Effector CD8-positive, alpha-beta T cell (primary cell): ENCODE results near the gene ATP8B3.

ENCODE experiments used
- DNase-seq: peaks from one replicate; lab custom pipeline; 2025; lab: John Stamatoyannopoulos, UW

Gene ATP8B3

GRCh38 chr19:1851654-1852580, 39.8 kb upstream of the ATP8B3 start:
- DNase-seq: peak; percentile 76

GRCh38 chr19:1850809-1851653, 39.0 kb upstream of the ATP8B3 start:
- no peak for DNase-seq

GRCh38 chr19:1849886-1850398, 37.9 kb upstream of the ATP8B3 start:
- no peak for DNase-seq

- no peak for DNase-seq
These were observed 37.0 kb upstream of the ATP8B3 start for GRCh38 chr19:1849132-1849474.

GRCh38 chr19:1848399-1849131, 36.5 kb upstream of the ATP8B3 start, which contains the start of gene REXO1:
Gene REXO1 (minus strand): TSS chr19:1848483. CDS start chr19:1848358, 125 bp downstream.
- DNase-seq: peak; percentile 99

- no peak for DNase-seq
These were observed 35.8 kb upstream of the ATP8B3 start for GRCh38 chr19:1847684-1848398.

GRCh38 chr19:1847348-1847683, 35.2 kb upstream of the ATP8B3 start:
- DNase-seq: no peak

- DNase-seq: no peak
These were observed 34.6 kb upstream of the ATP8B3 start for GRCh38 chr19:1846517-1847204.

GRCh38 chr19:1845642-1846041, 33.6 kb upstream of the ATP8B3 start:
- no peak for DNase-seq

GRCh38 chr19:1845125-1845515, 33.0 kb upstream of the ATP8B3 start:
- no peak for DNase-seq

- DNase-seq: no peak
These were observed 32.5 kb upstream of the ATP8B3 start for GRCh38 chr19:1844513-1845124.

- no peak for DNase-seq
These were observed 31.7 kb upstream of the ATP8B3 start for GRCh38 chr19:1843646-1844394.

GRCh38 chr19:1843116-1843515, 31.0 kb upstream of the ATP8B3 start:
- DNase-seq: no peak

- no peak for DNase-seq
These were observed 29.3 kb upstream of the ATP8B3 start for GRCh38 chr19:1841209-1841924.

- no peak for DNase-seq
These were observed 28.6 kb upstream of the ATP8B3 start for GRCh38 chr19:1840541-1841115.

- DNase-seq: no peak
These were observed 27.8 kb upstream of the ATP8B3 start for GRCh38 chr19:1839658-1840540.

- DNase-seq: peak; percentile 52
These were observed 25.6 kb upstream of the ATP8B3 start for GRCh38 chr19:1837625-1838105.
